ENCODE results near the gene FAM237B. TPM values are rescaled to one million over a fixed set of nuclear protein-coding genes. Genes with fewer than 3 reads are reported as not detected.

Gene FAM237B
- total RNA-seq, 2 experiments from 2014 or later = not detected

- CTCF ChIA-PET = no interaction called here
Measured at GRCh38 chr7:90320418-90320800, 695 bp downstream of the FAM237B start.

GRCh38 chr7:90320014-90320413 lies 1.1 kb downstream of the FAM237B start:
- H3K27ac ChIP-seq (ENCODE audit: low read depth in 1 of 2, low read length in 2 of 2) = no peak overlapping the region
- H3K9me3 ChIP-seq (ENCODE audit: control insufficient read depth in 1 of 2, insufficient read depth in 1 of 2, low read length in 2 of 2) = peaks cover 0 to 8% of the 10 kb centered on the region in 2 experiments
- CTCF ChIA-PET = no interaction called here
- no peaks in the 10 kb centered on the region for H3K9me3 Mint-ChIP-seq
- H3K4me1 ChIP-seq (ENCODE audit: insufficient read depth, low read length) = peaks cover 9% of the 10 kb centered on the region
- peaks cover 75% of the 10 kb centered on the region for H3K27me3 Mint-ChIP-seq
- H3K4me3 Mint-ChIP-seq = no peak overlapping the region
- DNase-seq (no peak), ATAC-seq (ENCODE audit: poor library complexity) (no peak)
- no peak overlapping the region for H3K4me3 ChIP-seq (ENCODE audit: low read length)
- no peaks in the 10 kb centered on the region for H3K36me3 Mint-ChIP-seq (ENCODE audit: low read depth)
- peaks cover 25 to 60% of the 10 kb centered on the region in 2 experiments for H3K27me3 ChIP-seq (ENCODE audit: control insufficient read depth in 1 of 2, insufficient read depth in 2 of 2, low read length in 2 of 2)
- intact Hi-C loops (cut with DNase I, micrococcal nuclease) = no loop called here
- no peak for TF ChIP-seq CTCF (IDR thresholded peaks at IDR 0.05)
- peaks cover 15% of the 10 kb centered on the region for H3K4me1 Mint-ChIP-seq (ENCODE audit: low read depth)
- no peak overlapping the region for H3K27ac Mint-ChIP-seq
- POLR2A ChIA-PET = no interaction called here
- no peaks in the 10 kb centered on the region for H3K36me3 ChIP-seq (ENCODE audit: insufficient read depth, low read length)

More at GRCh38 chr7:90320418-90320800, 695 bp downstream of the FAM237B start:
- no peaks in the 10 kb centered on the region for H3K9me3 Mint-ChIP-seq
- H3K36me3 Mint-ChIP-seq (ENCODE audit: low read depth) = no peaks in the 10 kb centered on the region
- Histone ChIP-seq H3K4me3 (ENCODE audit: low read length) (no peak overlapping the region), H3K9me3 (ENCODE audit: control insufficient read depth in 1 of 2, insufficient read depth in 1 of 2, low read length in 2 of 2) (peaks cover 0 to 8% of the 10 kb centered on the region in 2 experiments), H3K27ac (ENCODE audit: low read depth in 1 of 2, low read length in 2 of 2) (no peak overlapping the region), H3K4me1 (ENCODE audit: insufficient read depth, low read length) (peaks cover 9% of the 10 kb centered on the region), H3K36me3 (ENCODE audit: insufficient read depth, low read length) (no peaks in the 10 kb centered on the region), H3K27me3 (ENCODE audit: control insufficient read depth in 1 of 2, insufficient read depth in 2 of 2, low read length in 2 of 2) (peaks cover 25 to 60% of the 10 kb centered on the region in 2 experiments)
- no peak for TF ChIP-seq CTCF (IDR thresholded peaks at IDR 0.05)
- no peak overlapping the region for H3K27ac Mint-ChIP-seq
- intact Hi-C loops (cut with DNase I, micrococcal nuclease) = no loop called here
- no peak for DNase-seq
- H3K27me3 Mint-ChIP-seq = peaks cover 75% of the 10 kb centered on the region
- no peak overlapping the region for H3K4me3 Mint-ChIP-seq
- no peak for ATAC-seq (ENCODE audit: poor library complexity)
- peaks cover 15% of the 10 kb centered on the region for H3K4me1 Mint-ChIP-seq (ENCODE audit: low read depth)
- POLR2A ChIA-PET = no interaction called here

- Mint-ChIP-seq H3K27me3 (peaks cover 53% of the 10 kb centered on the region), H3K4me3 (no peak overlapping the region), H3K27ac (no peak overlapping the region), H3K36me3 (ENCODE audit: low read depth) (no peaks in the 10 kb centered on the region), H3K9me3 (no peaks in the 10 kb centered on the region), H3K4me1 (ENCODE audit: low read depth) (no peaks in the 10 kb centered on the region)
- DNase-seq (no peak), ATAC-seq (ENCODE audit: poor library complexity) (no peak)
- H3K36me3 ChIP-seq (ENCODE audit: insufficient read depth, low read length) = no peaks in the 10 kb centered on the region
- no peak for TF ChIP-seq CTCF (IDR thresholded peaks at IDR 0.05)
- intact Hi-C loops (cut with DNase I, micrococcal nuclease) = loop anchor here in 1 of 2 experiments (5.0 kb wide), 1 partner anchor 113 kb away; no protein-coding TSS in a partner anchor
- H3K9me3 ChIP-seq (ENCODE audit: control insufficient read depth in 1 of 2, insufficient read depth in 1 of 2, low read length in 2 of 2) = no peaks in the 10 kb centered on the region
- no peak overlapping the region for H3K4me3 ChIP-seq (ENCODE audit: low read length)
- POLR2A ChIA-PET = no interaction called here
- H3K4me1 ChIP-seq (ENCODE audit: insufficient read depth, low read length) = no peaks in the 10 kb centered on the region
- peaks cover 0 to 14% of the 10 kb centered on the region in 2 experiments for H3K27me3 ChIP-seq (ENCODE audit: control insufficient read depth in 1 of 2, insufficient read depth in 2 of 2, low read length in 2 of 2)
- CTCF ChIA-PET = no interaction called here
- no peak overlapping the region for H3K27ac ChIP-seq (ENCODE audit: low read depth in 1 of 2, low read length in 2 of 2)
Measured at GRCh38 chr7:90313907-90314306, 7.2 kb downstream of the FAM237B start.

Measured in CD4-positive, alpha-beta T cell (primary cell).